A673 (cell line): ENCODE measurements around the gene EIF3J.

Source experiments
- CTCF ChIP-seq: fragments of 300-800, 200-600 bp; sonication (generic); conservative IDR thresholded peaks from 2 replicates; pipeline ENCODE4 v1.5.1; 2017; ENCODE audit warnings: low read depth, mild to moderate bottlenecking, antibody characterized with exemption, low read length, moderate library complexity, mixed read lengths
- EZH2 ChIP-seq: fragments of 200-600 bp; sonication (generic); IDR thresholded peaks from 2 replicates; pipeline ENCODE4 v1.6.1; 2017; ENCODE audit warnings: borderline replicate concordance, low read depth, mild to moderate bottlenecking, mixed read lengths, antibody characterized with exemption, low read length; ENCODE audit not compliant: poor library complexity, severe bottlenecking

- TF ChIP-seq CTCF: no peak
- TF ChIP-seq EZH2: no peak
Measured at GRCh38 chr15:44495562-44495961, 41.4 kb upstream of the EIF3J start.
